ENCODE data around the gene LRRN3. TPM values are rescaled to one million over a fixed set of nuclear protein-coding genes. Genes with fewer than 3 reads are reported as not detected.

LRRN3 gene
- total RNA-seq, 8 experiments from 2014 or later, result 4.3 to 62.2 (median 28.4) TPM

DNA sequence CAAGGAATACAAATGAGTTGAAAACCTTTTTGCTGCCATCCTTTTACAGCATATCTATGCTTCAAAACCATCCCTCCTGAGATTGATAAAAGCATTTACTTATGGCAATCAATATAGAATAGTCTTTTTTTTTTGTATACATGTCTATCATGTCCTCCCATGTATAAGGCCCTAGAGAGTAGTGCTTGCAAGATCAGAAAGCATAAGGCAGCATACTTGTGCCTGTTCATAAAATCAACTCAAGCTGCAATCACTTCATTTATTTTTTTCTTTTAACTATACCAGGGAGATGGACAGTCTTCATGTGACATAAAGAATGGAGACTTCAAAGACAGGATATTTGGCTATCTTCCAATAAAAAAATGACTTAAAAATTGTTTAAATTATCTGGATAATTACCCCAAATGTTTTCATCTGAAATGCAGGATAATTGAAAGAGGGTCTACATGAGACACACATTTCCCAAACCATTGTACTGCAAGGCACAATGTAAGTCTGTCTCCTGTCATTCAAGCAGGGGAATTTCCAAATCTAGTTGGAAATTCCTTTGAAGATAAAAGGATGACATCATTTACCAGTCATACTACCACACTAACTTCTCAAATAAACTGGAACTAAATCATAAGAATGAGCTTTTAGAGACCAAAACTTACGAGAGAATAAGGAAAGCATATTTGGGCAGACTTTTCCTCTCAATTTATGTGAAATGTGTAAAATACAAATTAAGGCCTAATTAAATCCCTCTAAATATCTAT lies 22.5 kb downstream of the LRRN3 start:
- Histone ChIP-seq H3K4me1 (replicated peaks in 1 of 2) (peaks cover 0 to 4% of the 10 kb centered on the region in 2 donors), H3K4me3 (no peak overlapping the region), H3K27ac (no peak overlapping the region)
- WGBS, 10 experiments, result 63 to 100% (median 84%) methylated on average over 1 of the region's 1 CpG; no CpG with 5 or more reads in 2 of the 10 experiments
- in situ Hi-C loops (cut with MboI; ENCODE audit: low pct_unique_long_range_greater_than_20kb in 2 of 9, low sequenced_read_pairs in 9 of 9, unreplicated experiment in 9 of 9), result loop anchor here in 1 of 9 experiments (25.0 kb wide), 1 partner anchor 624 kb away; no protein-coding TSS in a partner anchor
- peak in 2 of 8 experiments; percentile 63 to 69 for ATAC-seq (replicated peaks in 6 of 8)

DNA sequence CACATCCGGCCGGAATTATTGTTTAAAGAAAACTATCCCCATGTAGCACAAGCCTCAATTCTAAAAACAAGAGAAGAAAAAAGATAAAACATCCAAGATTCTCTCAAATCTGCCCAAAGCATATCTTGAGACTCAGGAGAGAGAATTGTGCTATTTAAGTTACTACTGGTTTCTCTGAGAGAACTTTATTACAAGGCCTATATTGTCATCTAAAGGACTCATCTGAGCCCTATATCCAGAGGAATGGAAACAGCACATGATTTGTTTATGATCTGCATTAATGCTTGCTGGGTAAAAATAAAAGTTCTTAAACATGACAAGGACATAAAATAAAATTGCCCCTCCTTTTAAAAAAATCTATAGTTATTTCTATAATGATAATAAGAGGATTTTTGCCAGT lies 25.0 kb downstream of the LRRN3 start:
- WGBS, 10 experiments, result 93 to 100% (median 100%) methylated on average over 2 of the region's 2 CpGs; no CpG with 5 or more reads in 3 of the 10 experiments
- in situ Hi-C loops (cut with MboI; ENCODE audit: low pct_unique_long_range_greater_than_20kb in 2 of 9, low sequenced_read_pairs in 9 of 9, unreplicated experiment in 9 of 9), result loop anchor here in 1 of 9 experiments (25.0 kb wide), 1 partner anchor 621 kb away; no protein-coding TSS in a partner anchor

DNA sequence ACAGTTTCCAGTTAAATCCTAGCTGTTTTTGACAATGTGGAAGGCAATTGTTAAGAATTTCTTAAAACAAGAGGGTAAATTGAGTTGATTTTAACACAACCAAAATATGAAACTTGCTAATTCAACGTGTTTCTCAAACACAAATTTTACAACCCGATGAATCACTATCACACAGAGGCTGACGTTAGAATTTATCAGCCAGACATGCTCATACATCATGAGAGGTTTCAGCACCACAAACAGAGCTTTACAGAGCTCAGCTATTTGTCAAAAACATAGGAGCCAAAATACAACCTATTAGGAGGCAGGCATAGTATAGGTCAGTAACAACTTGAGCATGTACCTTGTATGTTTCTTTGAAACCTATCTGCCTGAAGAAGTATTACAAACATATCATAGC lies 36.1 kb downstream of the LRRN3 start:
- in situ Hi-C loops (cut with MboI; ENCODE audit: low pct_unique_long_range_greater_than_20kb in 2 of 9, low sequenced_read_pairs in 9 of 9, unreplicated experiment in 9 of 9), result no loop called here
- peak in 5 of 8 experiments; percentile 37 to 94 (median 47) for ATAC-seq (replicated peaks in 6 of 8)
- WGBS, 10 experiments, result 9 to 75% (median 63%) methylated on average over 1 to 3 of the region's 3 CpGs; no CpG with 5 or more reads in 2 of the 10 experiments
- H3K27ac ChIP-seq, result no peak overlapping the region
- H3K4me1 ChIP-seq (replicated peaks in 1 of 2), result peaks cover 0 to 2% of the 10 kb centered on the region in 2 donors
- no peak overlapping the region for H3K4me3 ChIP-seq

More for the DNA sequence above, 25.0 kb downstream of the LRRN3 start:
- Histone ChIP-seq H3K27ac (no peak overlapping the region), H3K4me1 (replicated peaks in 1 of 2) (peaks cover 0 to 4% of the 10 kb centered on the region in 2 donors), H3K4me3 (no peak overlapping the region)
- ATAC-seq (replicated peaks in 6 of 8), result no peak

DNA sequence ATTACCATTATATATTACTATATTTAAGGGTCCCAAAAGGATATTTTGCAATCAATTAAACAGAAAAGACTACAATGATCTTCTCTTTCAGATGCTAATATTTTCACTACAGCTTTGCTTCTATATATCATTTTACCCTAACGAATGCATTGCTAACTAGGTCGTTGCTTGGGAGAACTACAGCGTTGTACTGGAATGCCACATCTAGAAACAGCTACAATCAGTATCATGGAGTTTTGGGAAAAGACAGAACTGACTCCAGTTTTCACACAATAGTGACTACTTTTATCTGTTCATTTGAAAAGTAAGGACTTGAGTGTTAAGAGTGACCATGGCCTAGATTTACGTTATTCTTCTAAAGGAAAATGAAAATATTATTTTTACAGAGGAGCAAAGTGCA lies 38.5 kb downstream of the LRRN3 start:
- in situ Hi-C loops (cut with MboI; ENCODE audit: low pct_unique_long_range_greater_than_20kb in 2 of 9, low sequenced_read_pairs in 9 of 9, unreplicated experiment in 9 of 9), result no loop called here
- H3K27ac ChIP-seq, result no peak overlapping the region
- peak in 2 of 8 experiments; percentile 29 to 65 for ATAC-seq (replicated peaks in 6 of 8)

DNA sequence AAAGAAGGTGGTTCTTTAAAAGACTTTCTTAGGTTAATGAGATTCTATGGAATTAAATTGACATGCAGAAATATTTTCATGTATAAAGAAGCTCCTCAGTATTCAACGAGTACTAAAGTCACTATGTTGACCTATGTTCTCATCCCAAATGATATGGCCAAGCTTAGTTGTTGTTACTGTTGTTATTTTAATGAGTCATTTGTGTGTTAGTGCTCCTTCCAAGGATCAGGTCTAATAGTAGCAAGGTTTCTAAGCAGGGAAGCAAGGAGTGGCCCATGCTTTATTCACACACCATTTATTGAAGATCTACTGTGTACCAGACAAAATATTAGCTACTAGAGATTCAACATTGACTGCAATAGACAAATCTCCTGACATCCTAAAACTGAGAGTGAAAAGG lies 41.9 kb downstream of the LRRN3 start:
- no peak overlapping the region for H3K27ac ChIP-seq
- 40 to 100% (median 63%) methylated on average over 1 of the region's 1 CpG; no CpG with 5 or more reads in 3 of the 10 experiments for WGBS, 10 experiments
- H3K4me1 ChIP-seq (replicated peaks in 1 of 2), result peaks cover 0 to 2% of the 10 kb centered on the region in 2 donors
- no peak for ATAC-seq (replicated peaks in 6 of 8)
- H3K4me3 ChIP-seq, result no peak overlapping the region
- in situ Hi-C loops (cut with MboI; ENCODE audit: low pct_unique_long_range_greater_than_20kb in 2 of 9, low sequenced_read_pairs in 9 of 9, unreplicated experiment in 9 of 9), result no loop called here

More for the DNA sequence above, 38.5 kb downstream of the LRRN3 start:
- WGBS, 10 experiments, result 70 to 100% (median 77%) methylated on average over 1 to 4 of the region's 4 CpGs
- peaks cover 0 to 2% of the 10 kb centered on the region in 2 donors for H3K4me1 ChIP-seq (replicated peaks in 1 of 2)
- H3K4me3 ChIP-seq, result no peak overlapping the region

DNA sequence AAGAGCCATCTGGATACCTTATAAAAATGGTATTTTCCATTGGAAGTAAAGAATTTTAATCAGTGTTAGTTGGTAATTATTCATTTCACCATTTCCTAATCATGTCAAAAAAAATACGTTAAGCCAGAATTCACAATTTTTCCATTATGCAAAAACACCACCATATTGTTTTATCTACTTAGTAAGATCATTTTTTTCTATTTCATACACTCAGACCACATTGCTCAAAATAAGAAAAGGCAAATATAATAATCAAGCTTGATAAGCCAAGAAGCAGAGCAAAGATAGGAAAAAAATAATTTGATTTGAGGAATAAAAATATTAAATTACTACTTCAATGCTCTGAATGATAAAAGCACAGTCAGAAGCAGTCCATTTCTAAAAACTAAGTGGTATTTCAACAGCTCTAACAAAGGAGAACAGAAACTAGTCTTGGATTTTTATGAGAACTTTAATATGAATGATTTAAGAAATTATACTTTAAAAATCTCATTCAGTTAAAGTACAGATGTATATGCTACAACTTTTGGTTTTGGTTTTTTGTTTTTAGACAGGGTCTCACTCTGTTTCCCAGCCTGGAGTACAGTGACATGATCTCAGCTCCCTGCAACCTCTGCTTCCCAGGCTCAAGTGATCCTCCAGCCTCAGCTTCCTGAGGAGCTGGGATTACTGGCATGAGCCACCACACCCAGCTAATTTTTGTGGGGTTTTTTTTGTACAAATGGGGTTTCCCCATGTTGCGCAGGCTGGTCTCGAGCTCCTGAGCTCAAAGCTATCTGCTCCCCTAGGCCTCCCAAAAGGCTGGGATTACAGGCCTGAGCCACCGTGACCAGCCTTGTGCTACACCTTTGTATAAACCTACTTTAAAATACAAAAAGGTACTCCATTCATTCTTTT lies 46.6 kb downstream of the LRRN3 start:
- Histone ChIP-seq H3K27ac (no peak overlapping the region), H3K4me3 (no peak overlapping the region), H3K4me1 (replicated peaks in 1 of 2) (no peaks in the 10 kb centered on the region)
- WGBS, 10 experiments, result 0 to 100% (median 86%) methylated on average over 1 to 3 of the region's 4 CpGs; no CpG with 5 or more reads in 1 of the 10 experiments
- peak in 4 of 8 experiments; percentile 22 to 97 (median 60) for ATAC-seq (replicated peaks in 6 of 8)
- in situ Hi-C loops (cut with MboI; ENCODE audit: low pct_unique_long_range_greater_than_20kb in 2 of 9, low sequenced_read_pairs in 9 of 9, unreplicated experiment in 9 of 9), result no loop called here

DNA sequence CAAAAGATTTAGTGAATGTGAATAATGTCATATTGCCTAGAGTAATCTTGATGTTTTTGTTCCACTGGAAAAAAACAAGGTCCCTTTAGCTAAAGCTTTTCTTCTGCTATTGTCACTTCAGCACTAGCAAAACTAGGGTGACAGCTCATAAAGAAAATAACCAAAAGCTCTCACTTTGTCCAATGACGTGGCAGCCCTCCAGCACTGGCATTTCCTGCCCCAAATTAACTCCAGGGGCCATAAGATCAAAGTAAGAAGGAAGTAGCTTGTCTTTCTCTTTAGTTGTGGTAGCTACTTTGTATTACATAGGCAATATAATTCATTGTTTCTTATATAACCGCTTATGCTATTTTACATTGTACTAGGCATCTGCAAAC lies 47.3 kb downstream of the LRRN3 start:
- WGBS, 10 experiments, result 0 to 100% (median 54%) methylated on average over 1 to 2 of the region's 2 CpGs
- H3K4me1 ChIP-seq (replicated peaks in 1 of 2), result no peaks in the 10 kb centered on the region
- peak in 4 of 8 experiments; percentile 5 to 71 (median 28) for ATAC-seq (replicated peaks in 6 of 8)
- no peak overlapping the region for H3K4me3 ChIP-seq
- no peak overlapping the region for H3K27ac ChIP-seq
- in situ Hi-C loops (cut with MboI; ENCODE audit: low pct_unique_long_range_greater_than_20kb in 2 of 9, low sequenced_read_pairs in 9 of 9, unreplicated experiment in 9 of 9), result no loop called here

DNA sequence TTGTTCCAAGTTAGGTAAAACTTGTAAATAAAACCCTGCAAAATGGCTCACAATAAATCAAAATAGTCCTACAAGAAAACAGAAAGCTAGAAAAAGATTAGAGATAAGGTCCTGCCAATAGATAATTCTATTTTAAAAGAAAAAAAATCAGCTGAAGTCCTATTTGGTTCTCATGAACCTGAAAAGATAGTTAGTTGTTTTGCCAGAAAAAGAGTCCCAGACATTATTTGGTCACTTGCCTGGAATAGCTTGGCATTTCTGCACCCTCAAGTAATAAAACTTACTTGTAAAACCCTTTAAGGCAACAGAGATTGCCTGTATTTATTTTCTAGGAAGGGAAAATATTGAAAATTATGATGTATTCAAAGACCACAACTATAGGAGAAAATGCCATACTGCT lies 47.7 kb downstream of the LRRN3 start:
- no peak for ATAC-seq (replicated peaks in 6 of 8)
- Histone ChIP-seq H3K4me1 (replicated peaks in 1 of 2) (no peaks in the 10 kb centered on the region), H3K27ac (no peak overlapping the region), H3K4me3 (no peak overlapping the region)
- in situ Hi-C loops (cut with MboI; ENCODE audit: low pct_unique_long_range_greater_than_20kb in 2 of 9, low sequenced_read_pairs in 9 of 9, unreplicated experiment in 9 of 9), result no loop called here

DNA sequence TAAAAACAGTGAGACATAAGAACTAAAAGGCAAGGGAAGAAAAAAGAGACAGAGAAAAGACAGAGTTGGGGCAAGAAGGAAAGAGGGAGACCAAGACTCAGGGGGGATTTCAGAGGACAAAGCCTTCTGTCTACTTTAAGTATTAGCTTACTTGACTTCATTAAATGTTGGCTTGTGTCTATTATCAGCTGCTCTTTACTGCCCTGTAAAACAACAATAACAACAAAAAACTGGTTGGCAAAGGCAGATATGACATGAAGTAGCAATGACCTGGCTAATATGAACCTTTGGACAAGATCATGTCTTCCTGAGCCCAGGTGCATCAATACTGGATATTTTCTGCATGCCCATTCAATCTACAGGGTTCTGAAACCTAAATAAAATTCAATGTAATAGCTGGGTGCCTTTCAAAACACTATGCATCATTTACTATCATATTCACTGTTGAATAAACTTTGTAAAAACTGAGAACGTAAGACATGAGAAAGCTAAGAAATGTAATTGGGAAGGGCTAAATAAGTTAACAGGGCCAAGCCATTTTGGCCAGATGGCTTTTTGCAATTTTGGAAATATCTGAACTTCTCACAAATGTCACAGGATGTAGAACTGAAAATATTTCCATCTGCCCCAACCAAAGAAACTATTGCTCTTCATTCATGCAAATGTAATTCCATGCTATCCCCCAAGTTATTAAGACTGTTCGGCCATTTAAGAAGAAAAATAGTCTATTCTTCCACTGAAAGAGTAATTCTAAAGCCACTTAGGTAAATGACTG lies 49.4 kb downstream of the LRRN3 start:
- WGBS, 10 experiments, result 33 to 100% (median 95%) methylated on average over 1 to 2 of the region's 2 CpGs
- in situ Hi-C loops (cut with MboI; ENCODE audit: low pct_unique_long_range_greater_than_20kb in 2 of 9, low sequenced_read_pairs in 9 of 9, unreplicated experiment in 9 of 9), result no loop called here
- Histone ChIP-seq H3K27ac (no peak overlapping the region), H3K4me3 (no peak overlapping the region), H3K4me1 (replicated peaks in 1 of 2) (no peaks in the 10 kb centered on the region)
- no peak for ATAC-seq (replicated peaks in 6 of 8)

DNA sequence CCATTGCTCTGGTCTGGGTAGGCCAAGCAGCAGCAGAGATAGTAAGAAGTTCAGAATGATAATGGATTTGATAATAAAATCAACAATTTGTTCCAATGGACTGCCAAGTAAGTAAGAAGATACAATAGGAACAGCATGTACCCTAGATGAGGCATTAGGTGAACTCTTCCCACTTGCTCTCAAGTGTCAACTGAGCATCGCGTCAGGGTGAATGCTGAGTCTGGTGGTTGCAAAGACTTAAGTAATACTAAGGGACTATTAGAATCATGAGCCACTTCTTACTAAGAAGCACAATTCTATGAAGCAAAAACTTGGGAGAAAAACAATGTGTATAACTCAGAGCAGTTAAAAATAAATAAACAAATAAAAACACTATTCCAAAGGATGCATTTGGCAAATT lies 54.5 kb downstream of the LRRN3 start:
- WGBS, 10 experiments, result 86 to 100% (median 100%) methylated on average over 1 to 2 of the region's 2 CpGs; no CpG with 5 or more reads in 4 of the 10 experiments
- Histone ChIP-seq H3K4me3 (no peak overlapping the region), H3K4me1 (replicated peaks in 1 of 2) (no peaks in the 10 kb centered on the region), H3K27ac (no peak overlapping the region)
- ATAC-seq (replicated peaks in 6 of 8), result no peak
- in situ Hi-C loops (cut with MboI; ENCODE audit: low pct_unique_long_range_greater_than_20kb in 2 of 9, low sequenced_read_pairs in 9 of 9, unreplicated experiment in 9 of 9), result no loop called here

DNA sequence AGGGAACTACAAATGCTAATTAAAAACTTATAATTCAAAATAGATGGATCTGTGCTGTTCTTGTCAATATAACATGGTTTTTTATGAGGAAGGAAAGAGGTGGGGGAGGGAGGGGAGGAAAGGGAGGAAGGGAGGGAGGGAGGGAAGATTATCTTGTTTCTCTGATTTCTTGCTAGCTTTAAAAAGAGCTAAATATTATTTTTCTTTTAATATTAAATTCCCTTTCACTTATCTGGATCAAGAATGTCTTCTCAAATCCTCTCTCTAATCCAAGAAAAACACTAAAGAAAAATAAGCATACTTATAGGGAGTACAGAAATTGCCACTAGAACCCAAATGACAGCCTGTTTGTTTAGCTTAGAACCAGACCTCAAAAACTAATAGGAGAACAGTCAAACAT lies 55.2 kb downstream of the LRRN3 start:
- ATAC-seq (replicated peaks in 6 of 8), result no peak
- no peaks in the 10 kb centered on the region for H3K4me1 ChIP-seq (replicated peaks in 1 of 2)
- H3K27ac ChIP-seq, result no peak overlapping the region
- in situ Hi-C loops (cut with MboI; ENCODE audit: low pct_unique_long_range_greater_than_20kb in 2 of 9, low sequenced_read_pairs in 9 of 9, unreplicated experiment in 9 of 9), result no loop called here
- no peak overlapping the region for H3K4me3 ChIP-seq

DNA sequence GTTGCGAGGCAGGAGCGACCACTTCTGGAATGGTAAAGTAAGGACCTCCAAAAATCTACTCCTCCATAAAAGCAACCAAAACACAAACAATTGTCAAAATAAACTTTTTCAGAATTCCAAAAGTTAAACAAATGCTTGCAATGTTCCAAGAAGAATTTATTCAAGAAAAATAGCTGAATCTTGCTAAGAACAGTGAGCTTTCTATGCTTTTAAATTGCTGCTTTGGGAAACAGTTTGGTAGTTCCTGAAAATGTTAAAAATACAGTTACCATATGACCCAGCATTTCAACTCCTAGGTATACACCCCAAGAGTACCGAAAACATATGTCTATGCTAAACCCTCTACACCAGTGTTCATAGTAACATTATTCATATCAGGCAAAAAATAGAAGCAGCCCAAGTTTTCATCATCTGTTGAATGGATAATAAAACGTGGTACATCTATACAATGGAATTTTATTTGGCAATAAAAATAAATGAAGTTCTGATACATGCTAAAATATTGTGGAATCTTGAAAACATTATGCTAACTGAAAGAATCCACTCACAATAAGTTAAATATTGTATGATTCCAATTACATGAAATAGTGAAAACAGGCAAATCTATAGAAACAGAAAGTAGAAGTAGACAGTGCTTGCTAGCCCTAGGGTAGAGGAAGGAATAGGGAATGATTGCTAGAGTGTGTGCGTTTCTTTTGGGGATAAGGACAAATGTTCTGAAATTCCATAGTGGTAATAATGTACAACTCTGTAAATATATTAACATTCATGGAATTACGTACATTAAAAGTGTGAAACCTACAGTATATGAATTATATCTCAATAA lies 57.0 kb downstream of the LRRN3 start:
- H3K27ac ChIP-seq, result no peak overlapping the region
- ATAC-seq (replicated peaks in 6 of 8), result peak in 3 of 8 experiments; percentile 39 to 59 (median 55)
- H3K4me3 ChIP-seq, result no peak overlapping the region
- in situ Hi-C loops (cut with MboI; ENCODE audit: low pct_unique_long_range_greater_than_20kb in 2 of 9, low sequenced_read_pairs in 9 of 9, unreplicated experiment in 9 of 9), result no loop called here
- H3K4me1 ChIP-seq (replicated peaks in 1 of 2), result no peaks in the 10 kb centered on the region
- 36 to 97% (median 89%) methylated on average over 3 to 6 of the region's 6 CpGs for WGBS, 10 experiments

Data from motor neuron (in vitro differentiated cells).